ENCODE results near the gene MED27. TPM values are rescaled to one million over a fixed set of nuclear protein-coding genes. Genes with fewer than 3 reads are reported as not detected.

The MED27 gene
- total and polyA plus RNA-seq, 10 of the 15 experiments (the other 5 are each of a cell fraction or from before 2014, with no cell fraction given), result 20.3 to 50.3 (median 35.5) TPM

- Histone ChIP-seq H3K36me3 (ENCODE audit: control insufficient read depth in 2 of 2, insufficient read depth in 2 of 2, low read length in 1 of 2) (peaks cover 0 to 1% of the 10 kb centered on the region in 2 experiments; a peak in 1 of 4 replicates), H3K9me3 (replicated peaks; ENCODE audit: control insufficient read depth, insufficient read depth, low read length) (no peaks in the 10 kb centered on the region), H3K27ac (ENCODE audit: control insufficient read depth, insufficient read depth) (no peak overlapping the region), H3K4me2 (ENCODE audit: control insufficient read depth, insufficient read depth) (no peak overlapping the region), H3K79me2 (ENCODE audit: control insufficient read depth, insufficient read depth, low read length) (no peaks in the 10 kb centered on the region), H3K4me1 (ENCODE audit: control insufficient read depth, insufficient read depth, low read length) (no peaks in the 10 kb centered on the region), H3K4me3 (no peak overlapping the region), H4K20me1 (ENCODE audit: control insufficient read depth, insufficient read depth) (peaks cover 8% of the 10 kb centered on the region), H2AFZ (ENCODE audit: control insufficient read depth, low read depth, low read length) (no peak overlapping the region), H3K9ac (ENCODE audit: control insufficient read depth, insufficient read depth, low read length) (no peak overlapping the region), H3K27me3 (replicated peaks in 1 of 2; ENCODE audit: control insufficient read depth in 2 of 2, insufficient read depth in 2 of 2, low read length in 1 of 2) (no peaks in the 10 kb centered on the region)
- DNase-seq (ENCODE audit: low read depth, low spot score), result no peak
- POLR2A ChIA-PET, result no interaction called here
- intact Hi-C loops (cut with micrococcal nuclease; ENCODE audit: unreplicated experiment), result no loop called here
- RAD21 ChIA-PET (ENCODE audit: unreplicated experiment), result no interaction called here
- CTCF ChIA-PET, result interaction anchor here (1.2 kb wide), 1 partner anchor 195 kb away, joined by 4 read pairs; no protein-coding TSS in a partner anchor
- in situ Hi-C loops (cut with MboI), result no loop called here
- WGBS (ENCODE audit: insufficient coverage, insufficient replicate concordance, low lambda C conversion rate, missing lambda C conversion rate), result 97% methylated on average over 9 of the region's 9 CpGs
- BruUV-seq (replicated peaks), result no TSS peak
- TF ChIP-seq PAX8 (IDR thresholded peaks at IDR 0.05) (no peak), BRCA1 (IDR thresholded peaks at IDR 0.05; ENCODE audit: low read depth, low read length) (no peak), MTA2 (IDR thresholded peaks at IDR 0.05; ENCODE audit: low read depth) (no peak), KLF5 (IDR thresholded peaks at IDR 0.05; ENCODE audit: partially characterized antibody) (no peak), SUZ12 (IDR thresholded peaks at IDR 0.05; ENCODE audit: unreplicated experiment) (no peak), SP1 (IDR thresholded peaks at IDR 0.05; ENCODE audit: low read depth, low read length) (no peak), RBBP5 (conservative IDR thresholded peaks at IDR 0.05) (no peak)
- TF ChIP-seq, protein P1, sequence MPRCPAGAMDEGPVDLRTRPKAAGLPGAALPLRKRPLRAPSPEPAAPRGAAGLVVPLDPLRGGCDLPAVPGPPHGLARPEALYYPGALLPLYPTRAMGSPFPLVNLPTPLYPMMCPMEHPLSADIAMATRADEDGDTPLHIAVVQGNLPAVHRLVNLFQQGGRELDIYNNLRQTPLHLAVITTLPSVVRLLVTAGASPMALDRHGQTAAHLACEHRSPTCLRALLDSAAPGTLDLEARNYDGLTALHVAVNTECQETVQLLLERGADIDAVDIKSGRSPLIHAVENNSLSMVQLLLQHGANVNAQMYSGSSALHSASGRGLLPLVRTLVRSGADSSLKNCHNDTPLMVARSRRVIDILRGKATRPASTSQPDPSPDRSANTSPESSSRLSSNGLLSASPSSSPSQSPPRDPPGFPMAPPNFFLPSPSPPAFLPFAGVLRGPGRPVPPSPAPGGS (IDR thresholded peaks at IDR 0.05; ENCODE audit: borderline replicate concordance, insufficient read depth, low read depth, low read length, poor library complexity, severe bottlenecking), result no peak
- no peak for FAIRE-seq
- ATAC-seq, result no peak
- SMC1A ChIA-PET (ENCODE audit: uncharacterized antibody, unreplicated experiment), result no interaction called here
These were observed 37.9 kb downstream of the MED27 start for GRCh38 chr9:132041798-132042197.
